HFF-Myc (cell line): ENCODE data around the gene MOV10.

Experiments used
- DNase-seq: peaks from one replicate; pipeline ENCODE4 v3.0.0-alpha.2; 2011; ENCODE audit warnings: low read depth; ENCODE audit errors: extremely low read depth
- H3K4me3 ChIP-seq: replicated peaks from 2 replicates; pipeline ENCODE4 v1.5.1; 2011; ENCODE audit warnings: low read depth, mild to moderate bottlenecking, control low read depth, low read length
- TF ChIP-seq, protein P1 (sequence below): IDR thresholded peaks from 2 replicates; pipeline ENCODE4 v1.5.1; 2012; ENCODE audit warnings: mild to moderate bottlenecking, low read depth, low read length, control low read depth; ENCODE audit errors: missing control alignments

Gene MOV10

DNA sequence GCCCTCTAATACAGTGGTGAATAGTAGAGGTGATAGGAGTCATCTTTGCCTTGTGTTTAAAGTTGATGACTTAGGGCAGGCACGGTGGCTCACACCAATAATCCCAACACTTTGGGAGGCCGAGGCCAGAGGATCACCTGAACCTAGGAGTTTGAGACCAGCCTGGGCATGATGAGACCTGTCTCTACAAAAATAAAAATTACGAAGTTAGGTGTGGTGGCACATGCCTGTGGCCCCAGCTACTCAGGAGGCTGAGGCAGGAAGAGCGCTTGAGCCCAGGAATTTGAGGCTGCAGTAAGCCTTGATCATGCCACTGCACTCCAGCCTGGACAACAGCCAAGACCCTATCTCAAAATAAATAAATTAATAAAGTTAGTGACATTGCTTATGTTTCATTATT lies 28.2 kb upstream of the MOV10 start:
- TF ChIP-seq, protein P1, sequence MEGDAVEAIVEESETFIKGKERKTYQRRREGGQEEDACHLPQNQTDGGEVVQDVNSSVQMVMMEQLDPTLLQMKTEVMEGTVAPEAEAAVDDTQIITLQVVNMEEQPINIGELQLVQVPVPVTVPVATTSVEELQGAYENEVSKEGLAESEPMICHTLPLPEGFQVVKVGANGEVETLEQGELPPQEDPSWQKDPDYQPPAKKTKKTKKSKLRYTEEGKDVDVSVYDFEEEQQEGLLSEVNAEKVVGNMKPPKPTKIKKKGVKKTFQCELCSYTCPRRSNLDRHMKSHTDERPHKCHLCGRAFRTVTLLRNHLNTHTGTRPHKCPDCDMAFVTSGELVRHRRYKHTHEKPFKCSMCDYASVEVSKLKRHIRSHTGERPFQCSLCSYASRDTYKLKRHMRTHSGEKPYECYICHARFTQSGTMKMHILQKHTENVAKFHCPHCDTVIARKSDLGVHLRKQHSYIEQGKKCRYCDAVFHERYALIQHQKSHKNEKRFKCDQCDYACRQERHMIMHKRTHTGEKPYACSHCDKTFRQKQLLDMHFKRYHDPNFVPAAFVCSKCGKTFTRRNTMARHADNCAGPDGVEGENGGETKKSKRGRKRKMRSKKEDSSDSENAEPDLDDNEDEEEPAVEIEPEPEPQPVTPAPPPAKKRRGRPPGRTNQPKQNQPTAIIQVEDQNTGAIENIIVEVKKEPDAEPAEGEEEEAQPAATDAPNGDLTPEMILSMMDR: no peak
- no peak for DNase-seq
- H3K4me3 ChIP-seq: no peak overlapping the region

DNA sequence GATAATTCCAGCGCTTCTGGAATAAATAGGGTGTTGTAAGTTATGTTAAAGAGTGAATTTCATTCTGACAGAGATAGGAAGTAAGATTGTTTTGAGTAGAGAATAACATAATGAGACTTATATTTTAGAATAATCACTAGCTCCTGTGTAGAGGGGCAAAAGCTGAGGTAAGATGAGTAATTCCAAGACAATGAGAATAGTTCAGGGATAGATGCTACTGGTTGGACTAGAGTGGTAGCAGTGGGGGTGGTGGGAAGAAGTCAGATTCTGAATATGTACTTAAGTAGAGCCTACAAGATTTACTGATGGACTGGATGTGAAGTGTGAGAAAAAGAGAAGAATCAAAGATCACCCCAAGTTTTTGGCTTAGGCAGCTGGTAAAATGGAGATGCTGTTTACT lies 23.3 kb upstream of the MOV10 start:
- DNase-seq: no peak
- TF ChIP-seq, protein P1: no peak
- no peak overlapping the region for H3K4me3 ChIP-seq

DNA sequence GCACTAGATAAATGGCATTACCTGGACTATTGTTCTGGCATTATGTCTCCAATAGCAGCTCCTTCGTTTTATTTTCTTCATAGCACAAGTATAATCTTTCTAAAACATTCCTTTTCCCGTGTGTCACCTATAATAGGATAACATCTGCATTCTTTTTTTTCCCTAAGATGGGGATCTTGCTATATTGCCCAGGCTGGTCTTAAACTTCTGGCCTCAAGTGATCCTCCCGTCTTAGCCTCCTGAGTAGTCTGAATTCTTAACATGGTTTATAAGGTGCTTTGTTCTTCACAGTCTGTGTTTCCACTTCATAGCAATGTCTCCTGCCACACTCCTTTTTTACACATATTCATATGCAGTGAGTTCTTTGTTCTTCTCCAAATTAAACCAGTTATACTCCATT lies 8.6 kb upstream of the MOV10 start:
- no peak for DNase-seq
- TF ChIP-seq, protein P1: no peak
- no peak overlapping the region for H3K4me3 ChIP-seq

DNA sequence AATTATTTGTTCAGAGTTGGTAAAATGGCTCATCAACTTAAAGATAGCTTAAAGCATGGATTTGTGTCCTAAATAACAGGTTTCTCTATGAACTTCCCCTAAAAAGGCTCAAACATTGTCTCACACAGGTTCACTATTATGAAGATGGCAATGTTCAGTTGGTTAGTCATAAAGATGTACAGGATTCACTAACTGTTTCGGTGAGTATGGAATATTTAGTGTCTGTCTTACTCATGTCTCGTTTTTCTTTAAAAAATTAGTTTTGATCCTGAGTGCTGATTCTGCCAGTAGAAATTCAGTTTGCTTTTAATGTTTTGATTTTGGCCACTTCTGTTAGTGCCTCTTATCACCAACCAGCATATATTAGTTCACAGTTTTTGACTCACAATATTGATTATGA lies 7.5 kb upstream of the MOV10 start:
- no peak overlapping the region for H3K4me3 ChIP-seq
- TF ChIP-seq, protein P1: no peak
- no peak for DNase-seq

DNA sequence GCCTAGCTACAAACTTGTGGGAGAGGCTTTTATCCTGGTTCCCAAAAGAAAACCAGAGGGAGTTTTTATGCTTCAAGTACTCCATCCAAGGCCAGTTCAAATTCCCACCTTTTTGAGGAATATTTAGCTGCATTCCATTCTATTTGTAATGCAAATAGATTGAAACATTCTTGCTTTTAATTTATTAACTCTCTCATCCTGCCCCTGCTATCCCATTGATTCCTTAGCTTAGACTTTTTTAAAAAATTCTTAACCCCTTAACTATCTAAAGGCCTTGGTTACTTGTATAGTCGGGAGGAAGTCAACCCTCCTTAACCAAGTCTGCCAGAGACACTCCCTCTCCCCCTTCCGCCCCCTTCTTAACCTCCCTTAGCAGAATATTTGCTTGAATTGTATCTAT lies 2.5 kb upstream of the MOV10 start:
- no peak overlapping the region for H3K4me3 ChIP-seq
- TF ChIP-seq, protein P1: no peak
- DNase-seq: no peak

DNA sequence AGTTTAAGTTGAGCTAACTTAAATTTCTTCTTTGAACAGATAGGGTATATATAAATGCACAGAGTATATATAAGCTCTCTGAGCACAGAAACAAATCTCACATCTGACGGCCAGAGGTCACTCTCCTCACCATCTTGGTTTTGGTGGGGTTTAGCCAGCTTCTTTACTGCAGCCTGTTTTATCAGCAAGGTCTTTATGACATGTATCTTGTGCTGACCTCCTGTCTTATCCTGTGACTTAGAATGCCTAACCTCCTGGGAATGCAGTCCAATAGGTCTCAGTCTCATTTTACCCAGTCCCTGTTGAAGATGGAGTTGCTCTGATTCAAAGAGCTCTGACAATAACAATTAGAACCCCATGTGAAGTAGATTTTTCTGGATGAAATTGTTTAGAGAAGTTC lies 1.6 kb upstream of the MOV10 start:
- DNase-seq: no peak
- no peak overlapping the region for H3K4me3 ChIP-seq
- TF ChIP-seq, protein P1: no peak
